Activated CD4-positive, alpha-beta memory T cell treated with anti-CD3 and anti-CD28 coated beads for 36 hours (primary cell): ENCODE data around the gene CIZ1. TPM values are rescaled to one million over a fixed set of nuclear protein-coding genes. Genes with fewer than 3 reads are reported as not detected.

Experiments used
- CTCF ChIA-PET: fragments of 350-600 bp; sonication (Branson Sonifier 250); formaldehyde crosslinking; loops from one replicate; lab custom pipeline; 2021; ENCODE audit warnings: antibody characterized with exemption, inconsistent platforms; lab: Charles Lee
- POLR2A ChIA-PET: fragments of 350-600 bp; sonication (Branson Sonifier 250); formaldehyde crosslinking; loops from one replicate; lab custom pipeline; 2021; ENCODE audit warnings: antibody characterized with exemption; lab: Charles Lee
- DNase-seq: peaks from one replicate; pipeline ENCODE4 v3.0.0-alpha.2; 2020
- H3K27ac Mint-ChIP-seq: one replicate; pipeline ENCODE4 v1.8.0; 2021; ENCODE audit warnings: mixed read lengths
- H3K27me3 Mint-ChIP-seq: one replicate; pipeline ENCODE4 v1.8.0; 2021; ENCODE audit warnings: mixed read lengths
- H3K36me3 Mint-ChIP-seq: one replicate; pipeline ENCODE4 v1.8.0; 2021; ENCODE audit warnings: mixed read lengths
- H3K4me1 Mint-ChIP-seq: one replicate; pipeline ENCODE4 v1.8.0; 2021; ENCODE audit warnings: low read depth, mixed read lengths
- H3K4me3 Mint-ChIP-seq: one replicate; pipeline ENCODE4 v1.8.0; 2021; ENCODE audit warnings: mild to moderate bottlenecking, mixed read lengths
- H3K9me3 Mint-ChIP-seq: one replicate; pipeline ENCODE4 v1.8.0; 2021; ENCODE audit warnings: mixed read lengths
- intact Hi-C: fragments of 100-400 bp; cut with micrococcal nuclease; formaldehyde crosslinking; loops from one replicate; pipeline ENCODE4 v1.15.1; 2023
- total RNA-seq, 2 experiments: library from RNA; stranded (reverse); gene quantifications; one replicate each; pipeline ENCODE4 v1.2.3, GENCODE V29; 2021

Gene CIZ1
- total RNA-seq, 2 experiments from 2014 or later, result 95.4 to 105 TPM

GRCh38 chr9:128124451-128124850 is 66.9 kb downstream of the CIZ1 start:
- POLR2A ChIA-PET, result no interaction called here
- DNase-seq, result no peak
- no peaks in the 10 kb centered on the region for H3K27me3 Mint-ChIP-seq
- no peak overlapping the region for H3K27ac Mint-ChIP-seq
- H3K4me1 Mint-ChIP-seq, result peaks cover 26% of the 10 kb centered on the region
- intact Hi-C loops, result no loop called here
- H3K36me3 Mint-ChIP-seq, result peaks cover 9% of the 10 kb centered on the region
- CTCF ChIA-PET, result interaction anchor here (0.6 to 2.9 kb wide), 7 partner anchors 9 to 180 kb away, joined by 3 to 11 read pairs (median 4); partner anchors contain the start of gene SLC25A25
- no peaks in the 10 kb centered on the region for H3K9me3 Mint-ChIP-seq
- no peak overlapping the region for H3K4me3 Mint-ChIP-seq

- Mint-ChIP-seq H3K27me3 (no peaks in the 10 kb centered on the region), H3K4me1 (peaks cover 19% of the 10 kb centered on the region), H3K36me3 (peaks cover 9% of the 10 kb centered on the region), H3K4me3 (no peak overlapping the region), H3K27ac (no peak overlapping the region), H3K9me3 (no peaks in the 10 kb centered on the region)
- ChIA-PET POLR2A (no interaction called here), CTCF (interaction anchor here (1.5 to 2.9 kb wide), 2 partner anchors 89 to 179 kb away, joined by 3 to 11 read pairs; no protein-coding TSS in a partner anchor)
- intact Hi-C loops, result no loop called here
- no peak for DNase-seq
Measured at GRCh38 chr9:128123451-128124080, 67.8 kb downstream of the CIZ1 start.

- POLR2A ChIA-PET, result no interaction called here
Measured at GRCh38 chr9:128122809-128123175, 68.6 kb downstream of the CIZ1 start.

GRCh38 chr9:128121924-128122808 is 69.2 kb downstream of the CIZ1 start:
- Mint-ChIP-seq H3K9me3 (no peaks in the 10 kb centered on the region), H3K27me3 (no peaks in the 10 kb centered on the region), H3K27ac (no peak overlapping the region), H3K4me3 (no peak overlapping the region), H3K4me1 (peaks cover 25% of the 10 kb centered on the region), H3K36me3 (peaks cover 11% of the 10 kb centered on the region)
- POLR2A ChIA-PET, result no interaction called here
- CTCF ChIA-PET, result no interaction called here
- no peak for DNase-seq
- intact Hi-C loops, result no loop called here

More at GRCh38 chr9:128122809-128123175, 68.6 kb downstream of the CIZ1 start:
- intact Hi-C loops, result no loop called here
- Mint-ChIP-seq H3K4me3 (no peak overlapping the region), H3K4me1 (peaks cover 21% of the 10 kb centered on the region), H3K27me3 (no peaks in the 10 kb centered on the region), H3K36me3 (peaks cover 9% of the 10 kb centered on the region), H3K27ac (no peak overlapping the region), H3K9me3 (no peaks in the 10 kb centered on the region)
- CTCF ChIA-PET, result no interaction called here
- DNase-seq, result no peak

- DNase-seq, result no peak
- no peak overlapping the region for H3K4me3 Mint-ChIP-seq
- intact Hi-C loops, result no loop called here
- H3K36me3 Mint-ChIP-seq, result peaks cover 11% of the 10 kb centered on the region
- H3K27me3 Mint-ChIP-seq, result no peaks in the 10 kb centered on the region
- peaks cover 24% of the 10 kb centered on the region for H3K4me1 Mint-ChIP-seq
- CTCF ChIA-PET, result no interaction called here
- POLR2A ChIA-PET, result no interaction called here
- no peaks in the 10 kb centered on the region for H3K9me3 Mint-ChIP-seq
- H3K27ac Mint-ChIP-seq, result no peak overlapping the region
Measured at GRCh38 chr9:128121466-128121810, 69.9 kb downstream of the CIZ1 start.

- intact Hi-C loops, result no loop called here
- peaks cover 19% of the 10 kb centered on the region for H3K4me1 Mint-ChIP-seq
- ChIA-PET POLR2A (interaction anchor here (0.8 kb wide), 1 partner anchor 233 kb away, joined by 3 read pairs; no protein-coding TSS in a partner anchor), CTCF (interaction anchor here (2.0 kb wide), 1 partner anchor 8 kb away, joined by 9 read pairs; no protein-coding TSS in a partner anchor)
- H3K36me3 Mint-ChIP-seq, result peaks cover 11% of the 10 kb centered on the region
- no peak overlapping the region for H3K27ac Mint-ChIP-seq
- no peaks in the 10 kb centered on the region for H3K9me3 Mint-ChIP-seq
- H3K4me3 Mint-ChIP-seq, result no peak overlapping the region
- no peak for DNase-seq
- no peaks in the 10 kb centered on the region for H3K27me3 Mint-ChIP-seq
Measured at GRCh38 chr9:128120741-128121465, 70.5 kb downstream of the CIZ1 start.

- Mint-ChIP-seq H3K9me3 (no peaks in the 10 kb centered on the region), H3K4me1 (peaks cover 14% of the 10 kb centered on the region), H3K27ac (no peak overlapping the region), H3K4me3 (no peak overlapping the region), H3K36me3 (peaks cover 11% of the 10 kb centered on the region), H3K27me3 (no peaks in the 10 kb centered on the region)
- no peak for DNase-seq
- intact Hi-C loops, result no loop called here
- ChIA-PET CTCF (interaction anchor here (0.5 to 2.0 kb wide), 5 partner anchors 8 to 1805 kb away, joined by 3 to 9 read pairs (median 3); no protein-coding TSS in a partner anchor), POLR2A (interaction anchor here (0.8 kb wide), 1 partner anchor 232 kb away, joined by 3 read pairs; no protein-coding TSS in a partner anchor)
Measured at GRCh38 chr9:128120061-128120740, 71.2 kb downstream of the CIZ1 start.

GRCh38 chr9:128118971-128119665 is 72.3 kb downstream of the CIZ1 start:
- Mint-ChIP-seq H3K4me1 (peaks cover 8% of the 10 kb centered on the region), H3K9me3 (no peaks in the 10 kb centered on the region), H3K36me3 (peaks cover 8% of the 10 kb centered on the region), H3K27ac (no peak overlapping the region), H3K4me3 (no peak overlapping the region), H3K27me3 (no peaks in the 10 kb centered on the region)
- intact Hi-C loops, result loop anchor here (5.0 kb wide), 3 partner anchors 82 to 182 kb away; partner anchors contain the start of gene DPM2
- no peak for DNase-seq
- CTCF ChIA-PET, result interaction anchor here (0.5 to 2.0 kb wide), 4 partner anchors 10 to 1806 kb away, joined by 3 to 9 read pairs (median 4); no protein-coding TSS in a partner anchor
- POLR2A ChIA-PET, result no interaction called here

GRCh38 chr9:128118472-128118857 is 72.9 kb downstream of the CIZ1 start:
- H3K36me3 Mint-ChIP-seq, result peaks cover 7% of the 10 kb centered on the region
- H3K27me3 Mint-ChIP-seq, result no peaks in the 10 kb centered on the region
- intact Hi-C loops, result loop anchor here (5.0 kb wide), 3 partner anchors 81 to 181 kb away; partner anchors contain the start of gene DPM2
- H3K27ac Mint-ChIP-seq, result no peak overlapping the region
- ChIA-PET POLR2A (no interaction called here), CTCF (interaction anchor here (0.7 to 2.6 kb wide), 18 partner anchors 9 to 196 kb away, joined by 3 to 48 read pairs (median 10); partner anchors contain the start of genes PIP5KL1 and PTGES2)
- peaks cover 8% of the 10 kb centered on the region for H3K4me1 Mint-ChIP-seq
- no peak for DNase-seq
- no peaks in the 10 kb centered on the region for H3K9me3 Mint-ChIP-seq
- H3K4me3 Mint-ChIP-seq, result no peak overlapping the region

- Mint-ChIP-seq H3K9me3 (no peaks in the 10 kb centered on the region), H3K27ac (peak overlapping the region; percentile 29), H3K36me3 (peaks cover 6% of the 10 kb centered on the region), H3K27me3 (no peaks in the 10 kb centered on the region), H3K4me1 (peaks cover 8% of the 10 kb centered on the region), H3K4me3 (no peak overlapping the region)
- DNase-seq, result peak; percentile 97
- intact Hi-C loops, result loop anchor here (1.0 to 5.0 kb wide), 5 partner anchors 10 to 181 kb away; partner anchors contain the start of genes DPM2 and SLC25A25
- ChIA-PET POLR2A (interaction anchor here (0.5 to 1.0 kb wide), 2 partner anchors 10 to 575 kb away, joined by 3 to 4 read pairs; no protein-coding TSS in a partner anchor), CTCF (interaction anchor here (0.5 to 2.6 kb wide), 36 partner anchors 9 to 196 kb away, joined by 3 to 48 read pairs (median 6); partner anchors contain the start of genes EEIG1, PIP5KL1 and PTGES2)
Measured at GRCh38 chr9:128117613-128118471, 73.5 kb downstream of the CIZ1 start.
